Rectal smooth muscle tissue (tissue), 1 donor: ENCODE data around the gene FARP1.
A peak's percentile ranks its signal among the peaks of the same experiment; 100 is the strongest.

ENCODE experiments used
- H3K27ac ChIP-seq: one replicate; pipeline ENCODE4 v1.7.0; 2013; ENCODE audit warnings: low read depth, low read length, inconsistent platforms
- H3K27me3 ChIP-seq: one replicate; pipeline ENCODE4 v1.7.0; 2013; ENCODE audit warnings: low read length; ENCODE audit not compliant: control insufficient read depth, insufficient read depth
- H3K36me3 ChIP-seq: one replicate; pipeline ENCODE4 v1.7.0; 2013; ENCODE audit warnings: low read length; ENCODE audit not compliant: control insufficient read depth, insufficient read depth
- H3K4me1 ChIP-seq: one replicate; pipeline ENCODE4 v1.7.0; 2013; ENCODE audit warnings: low read length; ENCODE audit not compliant: control insufficient read depth, insufficient read depth
- H3K4me3 ChIP-seq: one replicate; pipeline ENCODE4 v1.7.0; 2013; ENCODE audit warnings: low read length
- H3K9ac ChIP-seq: one replicate; pipeline ENCODE4 v1.7.0; 2013; ENCODE audit warnings: low read length

FARP1 gene

DNA sequence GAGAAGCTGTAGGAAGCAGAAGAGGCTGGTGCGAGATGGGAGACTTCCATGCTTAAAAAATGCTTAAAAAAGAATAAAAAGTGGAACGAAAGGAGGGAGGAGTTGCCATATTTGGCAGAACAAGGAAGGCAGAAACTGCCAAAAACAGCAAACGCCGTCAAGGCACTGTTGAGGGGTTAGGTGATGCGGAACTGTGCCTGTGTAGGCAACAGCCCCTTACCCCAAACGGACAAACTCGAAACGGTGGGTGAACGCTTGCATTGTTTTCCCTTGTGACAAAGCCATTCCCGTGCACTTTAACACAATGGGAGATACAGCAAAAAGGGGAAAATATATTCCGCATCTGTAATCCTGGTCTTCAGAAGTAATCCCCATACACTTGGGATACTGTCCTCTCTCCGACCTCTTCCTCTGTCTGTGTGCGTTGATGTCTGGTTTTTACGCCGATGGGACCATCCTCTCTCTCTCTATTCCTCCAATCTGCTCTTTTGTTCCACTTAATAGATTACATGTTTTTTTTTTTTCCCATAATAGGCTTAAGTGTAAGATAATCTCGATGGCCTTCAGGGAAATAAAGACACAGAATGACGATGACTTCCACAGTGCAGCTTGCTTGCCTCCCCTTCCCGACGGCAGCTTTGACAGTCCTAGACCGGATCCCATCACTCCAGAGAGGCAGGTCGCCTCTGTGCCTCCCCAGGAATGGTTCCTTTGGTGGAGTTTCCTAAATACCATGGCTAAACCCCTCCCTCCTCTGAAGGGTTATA lies 166.9 kb downstream of the FARP1 start:
- Histone ChIP-seq H3K27ac (no peak overlapping the region), H3K27me3 (no peaks in the 10 kb centered on the region), H3K4me1 (peaks cover 7% of the 10 kb centered on the region), H3K36me3 (no peaks in the 10 kb centered on the region), H3K9ac (no peak overlapping the region), H3K4me3 (no peak overlapping the region)

DNA sequence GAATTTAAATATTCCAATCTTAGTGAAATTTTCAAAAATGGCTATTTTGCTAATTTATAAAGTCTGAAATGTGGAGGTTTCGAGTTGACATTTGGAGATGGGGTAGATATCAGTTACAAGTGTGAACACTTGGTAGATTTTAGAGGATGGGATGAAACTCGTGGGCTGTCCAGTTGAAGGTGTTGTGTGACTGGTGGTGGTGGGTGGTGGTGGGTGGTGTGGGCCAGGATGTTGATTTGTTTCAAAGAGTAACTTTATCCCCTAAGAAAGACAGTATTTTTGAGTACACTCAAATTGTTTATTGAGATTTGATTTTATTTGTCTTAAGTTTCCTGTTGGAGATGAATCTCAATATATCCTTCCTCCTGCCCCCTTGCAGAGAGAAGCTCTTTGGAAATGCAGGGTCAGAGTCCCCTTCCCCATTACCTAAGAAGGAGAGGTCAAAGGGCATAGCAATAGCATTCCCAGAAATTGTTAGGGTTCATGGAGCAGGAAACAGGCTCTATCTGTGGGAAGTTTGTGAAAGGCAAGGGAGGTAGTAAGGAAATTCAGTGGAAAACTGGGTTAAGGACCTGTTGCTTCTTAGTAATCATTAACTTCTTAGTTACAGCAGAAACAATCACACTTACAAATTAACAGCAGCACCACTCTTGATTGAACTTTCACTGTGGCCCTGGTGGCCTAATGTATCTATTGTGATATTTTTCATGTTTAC lies 167.7 kb downstream of the FARP1 start:
- no peaks in the 10 kb centered on the region for H3K27me3 ChIP-seq
- H3K4me1 ChIP-seq, result peaks cover 7% of the 10 kb centered on the region
- H3K9ac ChIP-seq, result no peak overlapping the region
- H3K36me3 ChIP-seq, result no peaks in the 10 kb centered on the region
- H3K4me3 ChIP-seq, result no peak overlapping the region
- H3K27ac ChIP-seq, result no peak overlapping the region

DNA sequence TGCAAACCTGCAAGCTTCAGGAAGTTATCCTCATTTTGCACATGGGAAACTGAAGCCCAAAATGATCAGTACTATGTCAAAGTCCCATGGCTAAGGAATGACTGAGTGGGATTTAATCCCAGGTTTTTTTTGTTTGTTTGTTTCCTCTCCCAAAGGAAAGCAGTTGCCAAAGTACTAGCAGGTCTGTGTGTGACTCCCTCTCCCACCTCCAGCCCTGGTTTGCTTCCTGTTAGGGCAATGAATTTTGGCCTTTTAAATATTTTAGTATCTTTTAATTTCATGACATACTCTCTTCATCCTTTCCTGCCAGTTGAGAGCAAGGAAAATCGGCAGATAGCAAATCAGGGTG lies 168.3 kb downstream of the FARP1 start:
- Histone ChIP-seq H3K27ac (no peak overlapping the region), H3K4me3 (no peak overlapping the region), H3K9ac (no peak overlapping the region), H3K36me3 (no peaks in the 10 kb centered on the region), H3K27me3 (no peaks in the 10 kb centered on the region), H3K4me1 (peaks cover 7% of the 10 kb centered on the region)

- Histone ChIP-seq H3K9ac (no peak overlapping the region), H3K4me1 (peaks cover 7% of the 10 kb centered on the region), H3K27ac (peak overlapping the region; percentile 55)
These were observed 169.7 kb downstream of the FARP1 start for GRCh38 chr13:98312606-98313005.

DNA sequence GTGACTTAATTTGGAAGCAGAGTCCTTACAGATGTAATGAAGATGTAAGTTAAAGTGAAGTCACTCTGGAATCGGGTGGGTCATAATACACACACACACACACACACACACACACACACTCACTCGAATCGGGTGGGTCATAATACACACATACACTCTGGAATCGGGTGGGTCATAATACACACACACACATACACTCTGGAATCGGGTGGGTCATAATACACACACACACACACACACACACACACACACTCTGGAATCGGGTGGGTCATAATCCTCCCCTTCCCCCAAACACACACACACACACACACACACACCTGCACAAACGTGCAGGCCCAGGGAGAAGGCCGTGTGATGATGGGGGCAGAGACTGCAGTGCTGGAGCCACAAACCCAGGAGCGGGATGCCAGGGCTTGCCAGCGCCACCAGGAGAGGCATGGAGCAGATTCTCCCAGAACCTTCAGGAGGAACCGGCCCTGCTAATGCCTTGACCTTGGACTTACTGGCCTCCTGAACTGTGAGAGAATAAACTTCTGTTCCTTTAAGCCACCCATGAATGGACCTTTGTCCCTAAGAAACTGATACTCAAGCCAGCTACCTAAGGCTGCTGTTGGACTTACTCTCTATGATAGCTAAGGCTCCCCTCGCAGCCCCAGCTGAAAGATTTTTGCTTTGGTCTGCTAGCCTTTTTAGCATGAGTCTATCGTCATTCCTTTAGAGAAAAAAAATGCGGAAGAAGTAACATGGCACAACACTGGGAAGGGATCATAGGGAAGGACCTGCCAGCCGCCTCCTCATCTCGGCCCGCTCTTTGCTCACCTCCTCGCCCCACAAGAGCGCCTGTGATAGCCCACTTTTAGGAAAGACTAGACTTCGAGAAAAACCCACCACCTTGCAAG lies 170.4 kb downstream of the FARP1 start:
- peaks cover 1% of the 10 kb centered on the region for H3K4me1 ChIP-seq
- H3K9ac ChIP-seq, result no peak overlapping the region
- peak overlapping the region; percentile 55 for H3K27ac ChIP-seq
- H3K36me3 ChIP-seq, result no peaks in the 10 kb centered on the region
- H3K4me3 ChIP-seq, result no peak overlapping the region
- H3K27me3 ChIP-seq, result no peaks in the 10 kb centered on the region

More at GRCh38 chr13:98312606-98313005, 169.7 kb downstream of the FARP1 start:
- no peaks in the 10 kb centered on the region for H3K36me3 ChIP-seq
- H3K4me3 ChIP-seq, result no peak overlapping the region
- no peaks in the 10 kb centered on the region for H3K27me3 ChIP-seq

DNA sequence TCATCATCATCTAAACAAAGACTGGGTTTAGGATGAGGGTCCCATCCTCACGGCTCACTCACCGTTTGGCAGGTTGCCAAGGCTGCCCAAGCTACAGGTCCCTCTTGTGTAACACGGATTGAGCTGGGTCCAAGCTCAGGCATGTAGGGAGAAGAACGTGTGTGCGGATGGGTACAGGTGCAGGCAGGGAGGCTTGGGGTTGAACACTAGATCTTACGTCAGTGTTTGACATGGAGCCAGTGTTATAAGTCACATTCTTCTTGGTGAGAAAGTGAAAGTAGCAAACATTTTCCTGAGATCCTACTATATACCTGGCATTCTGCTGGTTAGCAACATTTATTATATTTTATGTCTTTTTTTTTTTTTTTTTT lies 171.0 kb downstream of the FARP1 start:
- Histone ChIP-seq H3K27ac (no peak overlapping the region), H3K27me3 (no peaks in the 10 kb centered on the region), H3K36me3 (no peaks in the 10 kb centered on the region), H3K4me3 (no peak overlapping the region), H3K4me1 (no peaks in the 10 kb centered on the region), H3K9ac (no peak overlapping the region)

- Histone ChIP-seq H3K36me3 (no peaks in the 10 kb centered on the region), H3K27ac (no peak overlapping the region), H3K9ac (no peak overlapping the region)
These were observed 172.6 kb downstream of the FARP1 start for GRCh38 chr13:98315466-98315865.

GRCh38 chr13:98315902-98316301 lies 173.0 kb downstream of the FARP1 start:
- H3K36me3 ChIP-seq, result no peaks in the 10 kb centered on the region
- no peak overlapping the region for H3K9ac ChIP-seq
- no peaks in the 10 kb centered on the region for H3K4me1 ChIP-seq
- H3K27ac ChIP-seq, result no peak overlapping the region
- no peak overlapping the region for H3K4me3 ChIP-seq
- no peaks in the 10 kb centered on the region for H3K27me3 ChIP-seq

More at GRCh38 chr13:98315466-98315865, 172.6 kb downstream of the FARP1 start:
- Histone ChIP-seq H3K4me1 (no peaks in the 10 kb centered on the region), H3K4me3 (no peak overlapping the region), H3K27me3 (no peaks in the 10 kb centered on the region)

DNA sequence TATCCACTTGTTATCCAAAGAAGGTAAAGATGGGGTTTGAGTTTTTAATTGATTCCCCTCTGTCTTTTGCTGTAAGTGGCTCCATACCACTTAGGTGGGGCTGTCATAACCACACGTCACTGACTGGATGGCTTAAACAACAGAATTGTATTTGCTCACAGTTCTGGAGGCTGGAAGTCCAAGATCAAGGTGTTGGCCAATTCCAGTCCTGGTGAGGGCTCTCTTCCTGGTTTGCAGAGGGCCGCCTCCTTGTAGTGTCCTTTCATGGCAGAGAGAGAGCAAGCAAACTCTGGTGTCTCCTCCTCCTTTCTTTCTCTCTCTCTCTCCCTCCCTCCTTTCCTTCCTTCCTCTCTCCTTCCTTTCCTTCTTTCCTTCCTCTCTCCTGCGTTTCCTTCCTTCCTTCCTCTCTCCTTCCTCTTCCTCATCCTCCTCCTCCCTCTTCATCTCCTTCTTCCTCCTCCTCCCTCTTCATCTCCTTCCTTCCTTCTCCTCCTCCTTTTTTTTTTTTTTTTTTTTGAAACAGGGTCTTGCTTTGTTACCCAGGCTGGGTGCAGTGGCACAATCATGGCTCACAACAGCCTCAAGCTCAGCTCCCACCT lies 174.8 kb downstream of the FARP1 start:
- no peak overlapping the region for H3K4me3 ChIP-seq
- H3K36me3 ChIP-seq, result no peaks in the 10 kb centered on the region
- no peaks in the 10 kb centered on the region for H3K4me1 ChIP-seq
- H3K9ac ChIP-seq, result no peak overlapping the region
- no peak overlapping the region for H3K27ac ChIP-seq
- H3K27me3 ChIP-seq, result no peaks in the 10 kb centered on the region

GRCh38 chr13:98318263-98318878 lies 175.5 kb downstream of the FARP1 start:
- Histone ChIP-seq H3K27ac (no peak overlapping the region), H3K4me1 (no peaks in the 10 kb centered on the region), H3K4me3 (no peak overlapping the region), H3K27me3 (no peaks in the 10 kb centered on the region), H3K36me3 (no peaks in the 10 kb centered on the region), H3K9ac (no peak overlapping the region)

DNA sequence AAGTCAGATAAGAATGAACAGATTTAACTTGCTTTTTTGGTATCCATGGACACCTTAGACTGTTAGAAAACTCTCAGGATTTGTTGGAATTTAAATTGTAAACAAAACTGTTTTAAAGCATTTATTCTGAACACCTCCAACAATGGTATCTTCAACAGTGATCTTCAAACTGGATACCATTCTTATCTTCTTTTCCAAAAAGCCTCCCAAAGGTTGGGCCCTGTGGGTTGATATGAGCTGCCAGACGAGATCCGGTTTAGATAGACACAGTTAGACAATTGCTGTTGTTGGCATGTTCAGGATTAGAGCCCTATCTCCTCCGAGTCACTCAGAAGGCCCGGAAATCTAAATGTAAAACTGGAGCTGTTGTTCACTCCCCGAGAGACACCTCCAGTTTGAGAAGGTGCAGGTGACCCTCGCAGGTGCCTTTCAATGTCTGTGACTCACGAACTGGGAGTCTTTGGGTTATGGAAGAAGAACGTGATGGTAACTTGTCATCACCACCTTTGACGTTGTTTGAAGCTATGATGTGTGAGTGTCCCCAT lies 177.7 kb downstream of the FARP1 start:
- Histone ChIP-seq H3K4me1 (no peaks in the 10 kb centered on the region), H3K9ac (no peak overlapping the region)

More for the DNA sequence above, 177.7 kb downstream of the FARP1 start:
- no peaks in the 10 kb centered on the region for H3K36me3 ChIP-seq
- H3K27me3 ChIP-seq, result no peaks in the 10 kb centered on the region
- H3K4me3 ChIP-seq, result no peak overlapping the region
- no peak overlapping the region for H3K27ac ChIP-seq
